ENCODE data around the gene PPCS. TPM values are rescaled to one million over a fixed set of nuclear protein-coding genes. Genes with fewer than 3 reads are reported as not detected.

PPCS gene
- total RNA-seq (2021; fragmentation: NEBNext Ultra II Directional; extraction: Animal tissue kit (Norgen Biotek cat#: 25700)) (23.6 and 24.5 TPM in 2 replicates), polyA plus RNA-seq (2011; rRNA removed) (35.3 and 61.5 TPM in 2 replicates), polyA minus RNA-seq (2011; rRNA and poly(A)+ RNA removed) (7.3 and 8.7 TPM in 2 replicates)
- polyA plus RNA-seq (2011; cell fraction: cytosol; rRNA removed) = 50.3 TPM
- 25.5 TPM for polyA plus RNA-seq (2011; cell fraction: nucleus; rRNA removed)
- 18.8 to 26.2 TPM (median 22.5 TPM) in 4 replicates for polyA plus RNA-seq (2012, experiment 1 of 2)
- polyA plus RNA-seq (2012, experiment 2 of 2) = 20.0 TPM
- polyA plus RNA-seq (2013, experiment 1 of 2) = 25.6 TPM
- polyA plus RNA-seq (2013, experiment 2 of 2) = 24.2 TPM
- 18.9 TPM for polyA minus RNA-seq (2011; cell fraction: cytosol; rRNA and poly(A)+ RNA removed)
- polyA minus RNA-seq (2011; cell fraction: nucleus; rRNA and poly(A)+ RNA removed) = 17.4 TPM
- long read RNA-seq, experiment 1, transcript PPCS-203 (3 exons, 1,431 nt) = major isoform, 23 of 34 reads
- long read RNA-seq, experiment 1, partial matches to known transcripts = 3 of 34 reads
- long read RNA-seq, experiment 1, other reads (novel, unspliced or antisense) = 4 of 34 reads
- long read RNA-seq, experiment 2, transcript PPCS-203 (3 exons, 1,431 nt) = major isoform, 6 of 13 reads
- long read RNA-seq, experiment 2, partial matches to known transcripts = 2 of 13 reads
- long read RNA-seq, experiment 2, other reads (novel, unspliced or antisense) = 0 of 13 reads

DNA sequence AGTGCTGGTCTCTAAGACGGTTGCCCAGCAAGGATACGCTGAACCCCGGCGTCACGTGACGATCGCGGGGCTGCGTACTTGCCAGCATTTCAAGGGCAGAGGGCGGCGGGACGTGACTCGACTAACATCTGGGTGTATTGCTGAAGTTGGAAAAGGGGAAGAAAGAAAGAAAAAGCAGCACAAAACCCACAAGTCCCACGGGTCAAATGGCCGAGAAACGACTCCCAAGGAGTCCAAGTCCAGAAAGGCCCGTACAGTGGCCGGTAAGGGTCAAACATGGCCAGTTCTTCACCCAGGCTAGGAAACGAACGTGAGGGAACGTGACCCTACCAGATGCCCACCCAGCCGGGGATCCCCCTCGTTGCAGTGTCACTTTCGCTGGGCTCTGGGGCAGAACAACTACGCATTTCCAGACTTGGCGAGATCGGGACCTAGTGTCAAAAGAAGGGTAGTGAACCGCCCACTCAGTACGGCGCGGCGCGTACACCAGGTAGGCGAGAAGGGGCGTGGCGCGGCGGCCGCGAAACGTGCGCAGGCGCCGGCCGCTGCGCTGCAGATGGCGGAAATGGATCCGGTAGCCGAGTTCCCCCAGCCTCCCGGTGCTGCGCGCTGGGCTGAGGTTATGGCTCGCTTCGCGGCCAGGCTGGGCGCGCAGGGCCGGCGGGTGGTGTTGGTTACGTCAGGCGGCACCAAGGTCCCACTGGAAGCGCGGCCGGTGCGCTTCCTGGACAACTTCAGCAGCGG, at the start of gene PPCS, which contains the start of gene ZMYND12:
Gene PPCS (plus strand): TSS at position 534 of the 744 bp plus-strand sequence. CDS start 23 bp downstream, at position 557.
Gene ZMYND12 (minus strand): TSS at position 13 of the 744 bp plus-strand sequence. CDS start 25 bp downstream, outside the sequence.
- no peak within 1 kb of the TSS for H3K23ac ChIP-seq (ENCODE audit: insufficient read length)
- no peaks in the 10 kb centered on the region for H3K9me3 ChIP-seq (ENCODE audit: insufficient read depth in 2 of 2, low read depth in 1 of 2, low read length in 1 of 2)
- H4K91ac ChIP-seq (replicated peaks; ENCODE audit: insufficient read length, low read length) = peak within 1 kb of the TSS; percentile 78
- peak within 1 kb of the TSS; percentile 94 for H2AFZ ChIP-seq (ENCODE audit: low read length)
- peaks cover 0 to 20% (median 4%) of the 10 kb centered on the region in 4 experiments; a peak in 2 of 8 replicates for H3K36me3 ChIP-seq (ENCODE audit: control insufficient read depth in 2 of 4, insufficient read depth in 4 of 4, low read length in 3 of 4)
- WGBS, 2 experiments (ENCODE audit: extremely low coverage in 1 of 2, insufficient coverage in 1 of 2, insufficient read length in 1 of 2, insufficient replicate concordance in 2 of 2, low coverage in 1 of 2, low lambda C conversion rate in 2 of 2, missing lambda C conversion rate in 1 of 2) = 1% methylated on average over 56 of the region's 66 CpGs; no CpG with 5 or more reads in 1 of the 2 experiments
- H2AK5ac ChIP-seq (ENCODE audit: low read depth, low read length) = no peak within 1 kb of the TSS
- H3K79me1 ChIP-seq (ENCODE audit: low read depth, low read length) = no peaks in the 10 kb centered on the region
- peak in 1 of 2 experiments; percentile 86 for DNase-seq (ENCODE audit: low read depth in 1 of 2, low spot score in 2 of 2)
- no peak within 1 kb of the TSS; the same call in 1 of the 2 replicates for H2BK20ac ChIP-seq (ENCODE audit: low read length)
- no peaks in the 10 kb centered on the region for H3K27me3 ChIP-seq (replicated peaks in 1 of 4; ENCODE audit: control insufficient read depth in 3 of 4, extremely low read depth in 1 of 4, insufficient read depth in 3 of 4, low read length in 3 of 4)
- H4K8ac ChIP-seq (ENCODE audit: extremely low read depth, insufficient read depth, low read length) = peak within 1 kb of the TSS; percentile 87
- H2BK120ac ChIP-seq (replicated peaks; ENCODE audit: low read depth, low read length) = no peak within 1 kb of the TSS
- no peak within 1 kb of the TSS for H3K14ac ChIP-seq (ENCODE audit: insufficient read length)
- ChIA-PET POLR2A (ENCODE audit: partially characterized antibody) (interaction anchor here (1.2 kb wide), 1 partner anchor 227 kb away, joined by 4 read pairs; no protein-coding TSS in a partner anchor), CTCF (ENCODE audit: partially characterized antibody) (interaction anchor here (1.1 to 1.4 kb wide), 2 partner anchors 118 to 190 kb away, joined by 3 read pairs; no protein-coding TSS in a partner anchor)
- peak within 1 kb of the TSS; percentile 81 for H2BK5ac ChIP-seq (ENCODE audit: low read depth, low read length)
- peak within 1 kb of the TSS; percentile 78 for H4K5ac ChIP-seq (ENCODE audit: insufficient read length, low read depth, low read length)
- H2BK15ac ChIP-seq (ENCODE audit: low read length) = peak within 1 kb of the TSS; percentile 82; the same call in 1 of the 2 replicates
- H3K23me2 ChIP-seq (ENCODE audit: low read depth, low read length) = peaks cover 7% of the 10 kb centered on the region
- H3K56ac ChIP-seq (replicated peaks; ENCODE audit: insufficient read length, low read depth, low read length) = peak within 1 kb of the TSS; percentile 87
- FAIRE-seq = no peak
- peak within 1 kb of the TSS; percentile 71 for H3K27ac ChIP-seq (ENCODE audit: low read depth, low read length)
- no peaks in the 10 kb centered on the region for H3K79me2 ChIP-seq (ENCODE audit: control insufficient read depth in 1 of 2, insufficient read depth in 2 of 2, low read length in 2 of 2)
- H3K4me1 ChIP-seq (replicated peaks in 1 of 4; ENCODE audit: control insufficient read depth in 3 of 4, insufficient read depth in 4 of 4, low read length in 3 of 4) = peaks cover 0 to 9% (median 3%) of the 10 kb centered on the region in 4 experiments; a peak in 4 of 7 replicates
- peak within 1 kb of the TSS; percentile 92; the same call in 1 of the 2 replicates for H2BK12ac ChIP-seq (ENCODE audit: low read depth, low read length)
- H4K20me1 ChIP-seq (replicated peaks in 1 of 2; ENCODE audit: control insufficient read depth in 1 of 2, insufficient read depth in 2 of 2, low read length in 2 of 2) = no peaks in the 10 kb centered on the region
- peak within 1 kb of the TSS; percentile 68 to 81 (median 79) for H3K9ac ChIP-seq (replicated peaks in 1 of 4; ENCODE audit: extremely low read depth in 1 of 4, low read depth in 3 of 4, low read length in 3 of 4)
- H3K4me2 ChIP-seq (ENCODE audit: insufficient read depth in 1 of 2, low read depth in 2 of 2, low read length in 2 of 2) = peak within 1 kb of the TSS; percentile 51 to 97
- H3K4ac ChIP-seq (replicated peaks; ENCODE audit: insufficient read length, low read depth, low read length) = peak within 1 kb of the TSS; percentile 82
- peak within 1 kb of the TSS; percentile 88 for H3K18ac ChIP-seq (ENCODE audit: extremely low read depth, low read length)
- H3K4me3 ChIP-seq (ENCODE audit: extremely low read depth in 1 of 4, insufficient read depth in 2 of 4, low read depth in 3 of 4, low read length in 4 of 4) = peak within 1 kb of the TSS; percentile 64 to 88 (median 82)
- TF ChIP-seq SIN3A (conservative IDR thresholded peaks at IDR 0.05 in 1 of 2, IDR thresholded peaks at IDR 0.05 in 1 of 2; ENCODE audit: low read depth in 1 of 2, low read length in 2 of 2) (peak in 1 of 2 experiments; percentile 14; a peak in 1 of 4 replicates), TEAD4 (IDR thresholded peaks at IDR 0.05; ENCODE audit: low read depth, low read length) (no peak), KDM5A (IDR thresholded peaks at IDR 0.05; ENCODE audit: low read length) (no peak), SIRT6 (IDR thresholded peaks at IDR 0.05; ENCODE audit: low read length) (no peak), FOSL1 (IDR thresholded peaks at IDR 0.05; ENCODE audit: insufficient read depth, low read depth, low read length) (no peak), POLR2AphosphoS5 (IDR thresholded peaks at IDR 0.05; ENCODE audit: low read depth, low read length) (peak; percentile 46), POU5F1 (IDR thresholded peaks at IDR 0.05; ENCODE audit: low read depth, low read length) (no peak), BACH1 (IDR thresholded peaks at IDR 0.05; ENCODE audit: low read length) (peak; percentile 31; the same call in 1 of the 2 replicates), CBX8 (IDR thresholded peaks at IDR 0.05; ENCODE audit: borderline replicate concordance, low read depth, low read length) (no peak)
